ENCODE measurements around the gene RNF186.

- TF ChIP-seq CTCF (IDR thresholded peaks at IDR 0.05) (no peak), MXI1 (IDR thresholded peaks at IDR 0.05; ENCODE audit: low read depth, low read length) (no peak), TEAD4 (IDR thresholded peaks at IDR 0.05; ENCODE audit: borderline replicate concordance, insufficient read depth) (no peak), USF1 (IDR thresholded peaks at IDR 0.05; ENCODE audit: borderline replicate concordance, low read depth) (no peak), SMC3 (IDR thresholded peaks at IDR 0.05; ENCODE audit: low read depth, low read length) (no peak), TAF1 (IDR thresholded peaks at IDR 0.05; ENCODE audit: borderline replicate concordance, low read depth, low read length) (no peak), EZH2phosphoT487 (IDR thresholded peaks at IDR 0.05; ENCODE audit: borderline replicate concordance, low read depth) (no peak), CHD2 (IDR thresholded peaks at IDR 0.05; ENCODE audit: low read length, partially characterized antibody) (no peak), FOXM1 (IDR thresholded peaks at IDR 0.05; ENCODE audit: low read depth) (no peak), NFIC (IDR thresholded peaks at IDR 0.05; ENCODE audit: borderline replicate concordance) (no peak), POLR2AphosphoS5 (IDR thresholded peaks at IDR 0.05; ENCODE audit: low read depth, low read length) (no peak), RAD21 (IDR thresholded peaks at IDR 0.05; ENCODE audit: low read length) (no peak)
Observed at GRCh38 chr1:19818324-19818723, 3.2 kb upstream of the RNF186 start.

Data from SK-N-SH (cell line).